HPDE6-E6E7 (cell line): ENCODE measurements around the gene TERT.

Experiments used
- DNase-seq: peaks from one replicate; pipeline ENCODE4 v3.0.0; 2011; ENCODE audit warnings: missing footprints; ENCODE audit errors: extremely low spot score

TERT gene

GRCh38 chr5:1206521-1207412 lies 88.1 kb downstream of the TERT start:
- no peak for DNase-seq

DNA sequence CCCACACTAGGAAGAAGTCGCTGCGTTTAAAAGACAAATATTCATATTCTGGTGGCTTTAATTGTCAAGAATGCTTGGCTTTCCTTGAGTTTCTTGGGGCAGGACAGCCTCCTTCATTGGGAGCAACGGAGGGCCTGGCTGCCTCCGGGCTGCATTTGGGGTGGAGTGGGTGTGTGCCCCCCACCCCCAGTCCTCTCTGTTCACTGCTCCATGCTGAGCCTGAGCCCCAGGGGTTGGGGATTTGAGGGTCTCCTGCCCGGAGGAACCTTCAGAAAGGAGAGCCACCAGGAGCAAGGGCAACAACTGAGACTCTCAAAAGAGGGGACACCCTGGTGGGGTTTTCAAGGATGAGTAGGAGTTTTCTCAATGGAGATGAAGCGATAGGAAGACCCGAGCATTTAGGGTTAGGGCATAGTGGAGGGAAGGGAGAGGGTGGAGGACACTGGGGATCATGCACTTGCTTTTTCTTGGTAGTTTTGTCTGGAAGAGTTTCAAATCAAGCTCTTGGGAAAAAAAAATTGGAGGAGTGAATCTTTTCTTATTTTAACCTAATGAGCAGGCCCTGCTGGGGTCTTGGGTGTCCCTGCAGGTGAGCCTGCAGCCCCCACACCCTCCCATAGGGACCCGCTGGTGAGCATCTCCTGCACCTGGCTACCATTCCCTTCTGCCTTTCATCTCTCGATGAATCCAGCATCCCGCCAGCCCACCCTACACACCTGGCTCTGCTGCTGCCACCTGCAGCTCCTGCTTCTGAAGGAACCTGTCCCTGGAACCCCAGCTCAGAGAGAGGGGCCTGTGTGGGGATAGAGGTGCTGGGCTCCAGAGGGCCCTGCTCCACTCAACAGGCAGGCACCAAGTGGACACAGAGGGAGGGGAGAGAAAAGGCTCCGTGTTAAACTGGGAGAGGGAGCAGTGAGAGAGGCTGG lies 89.3 kb downstream of the TERT start:
- no peak for DNase-seq

GRCh38 chr5:1204693-1205242 lies 90.1 kb downstream of the TERT start:
- DNase-seq: peak; percentile 10

DNA sequence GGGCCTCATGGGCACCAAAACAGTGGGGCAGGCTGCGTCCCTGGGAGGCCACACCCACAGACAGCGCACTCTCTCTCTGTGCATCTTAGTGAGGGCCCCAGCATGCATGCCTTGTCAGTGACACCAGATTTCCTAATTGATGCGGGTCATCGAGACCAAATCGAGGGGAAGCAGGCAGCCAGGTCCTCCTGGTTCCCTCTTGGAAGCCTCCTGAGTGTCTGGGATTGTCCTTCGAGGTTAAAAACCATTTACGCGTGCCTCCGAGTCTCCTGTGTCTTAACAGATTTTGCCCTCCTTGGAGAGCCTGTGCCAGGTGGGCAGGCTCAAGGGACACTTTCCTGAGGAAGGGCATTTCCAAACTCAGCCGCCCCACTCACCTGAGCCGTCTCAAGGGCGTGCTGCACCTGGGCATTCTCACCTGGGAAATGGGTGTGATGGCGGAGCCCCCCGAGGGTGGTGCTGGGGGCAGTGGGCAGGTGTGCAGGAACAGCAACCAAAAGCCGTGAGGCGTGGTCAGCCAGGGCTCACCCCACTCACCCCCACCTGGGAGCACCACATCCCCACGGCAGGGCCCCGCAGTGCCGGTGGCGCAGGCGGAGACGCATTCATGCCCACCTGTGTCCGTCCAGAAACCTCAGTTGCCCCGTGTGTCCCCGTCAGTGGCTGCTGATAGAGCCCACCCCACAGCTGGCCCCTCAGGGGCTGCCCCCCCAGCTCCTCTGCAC lies 90.7 kb downstream of the TERT start:
- no peak for DNase-seq

GRCh38 chr5:1203311-1203967 lies 91.4 kb downstream of the TERT start:
- no peak for DNase-seq
